ENCODE data around the gene DHDH.
"Not testable (repeated sequence)": the region's sequence is repeated elsewhere in the genome, so short reads cannot be mapped to it uniquely, and the experiment has no call there.

Gene DHDH

GRCh38 chr19:48933382-48933932, at the start of gene DHDH:
TSS of gene DHDH (plus strand) at chr19:48933699. CDS start at chr19:48933722, 23 bp downstream.
- DNase-seq (ENCODE audit: extremely low read depth in 1 of 2, low read depth in 1 of 2): peak; percentile 58 to 75

- DNase-seq (ENCODE audit: extremely low read depth in 1 of 2, low read depth in 1 of 2): no peak
These were observed 49.8 kb upstream of the DHDH start for GRCh38 chr19:48883726-48884125.

GRCh38 chr19:48887861-48888612, 45.5 kb upstream of the DHDH start:
- DNase-seq (ENCODE audit: extremely low read depth in 1 of 2, low read depth in 1 of 2): no peak

- not testable (repeated sequence) for DNase-seq (ENCODE audit: extremely low read depth in 1 of 2, low read depth in 1 of 2)
These were observed 44.0 kb upstream of the DHDH start for GRCh38 chr19:48889496-48889895.

GRCh38 chr19:48890551-48890950, 42.9 kb upstream of the DHDH start:
- DNase-seq (ENCODE audit: extremely low read depth in 1 of 2, low read depth in 1 of 2): no peak

- DNase-seq (ENCODE audit: extremely low read depth in 1 of 2, low read depth in 1 of 2): no peak
These were observed 38.3 kb upstream of the DHDH start for GRCh38 chr19:48895226-48895625.

- DNase-seq (ENCODE audit: extremely low read depth in 1 of 2, low read depth in 1 of 2): no peak
These were observed 37.2 kb upstream of the DHDH start for GRCh38 chr19:48896191-48896720.

GRCh38 chr19:48897181-48897580, 36.3 kb upstream of the DHDH start:
- DNase-seq (ENCODE audit: extremely low read depth in 1 of 2, low read depth in 1 of 2): no peak

- not testable (repeated sequence) for DNase-seq (ENCODE audit: extremely low read depth in 1 of 2, low read depth in 1 of 2)
These were observed 34.1 kb upstream of the DHDH start for GRCh38 chr19:48899386-48899749.

- peak; percentile 95 to 98 for DNase-seq (ENCODE audit: extremely low read depth in 1 of 2, low read depth in 1 of 2)
These were observed 33.6 kb upstream of the DHDH start, which contains the start of gene NUCB1 for GRCh38 chr19:48899781-48900476. TSS of gene NUCB1 (plus strand) at chr19:48900312. CDS start at chr19:48900797, 485 bp downstream.

- no peak for DNase-seq (ENCODE audit: extremely low read depth in 1 of 2, low read depth in 1 of 2)
These were observed 32.8 kb upstream of the DHDH start for GRCh38 chr19:48900477-48901406.

- DNase-seq (ENCODE audit: extremely low read depth in 1 of 2, low read depth in 1 of 2): not testable (repeated sequence)
These were observed 31.2 kb upstream of the DHDH start for GRCh38 chr19:48902291-48902690.

- not testable (repeated sequence) for DNase-seq (ENCODE audit: extremely low read depth in 1 of 2, low read depth in 1 of 2)
These were observed 29.7 kb upstream of the DHDH start for GRCh38 chr19:48903788-48904187.

- no peak for DNase-seq (ENCODE audit: extremely low read depth in 1 of 2, low read depth in 1 of 2)
These were observed 27.8 kb upstream of the DHDH start for GRCh38 chr19:48905664-48906063.

GRCh38 chr19:48906324-48906723, 27.2 kb upstream of the DHDH start:
- no peak for DNase-seq (ENCODE audit: extremely low read depth in 1 of 2, low read depth in 1 of 2)

GRCh38 chr19:48907671-48908070, 25.8 kb upstream of the DHDH start:
- no peak for DNase-seq (ENCODE audit: extremely low read depth in 1 of 2, low read depth in 1 of 2)

GRCh38 chr19:48909424-48910077, 23.9 kb upstream of the DHDH start:
- not testable (repeated sequence) for DNase-seq (ENCODE audit: extremely low read depth in 1 of 2, low read depth in 1 of 2)

GRCh38 chr19:48910803-48911202, 22.7 kb upstream of the DHDH start:
- no peak for DNase-seq (ENCODE audit: extremely low read depth in 1 of 2, low read depth in 1 of 2)

GRCh38 chr19:48913114-48913889, 20.2 kb upstream of the DHDH start:
- no peak for DNase-seq (ENCODE audit: extremely low read depth in 1 of 2, low read depth in 1 of 2)

Data from activated CD8-positive, alpha-beta memory T cell treated with anti-CD3 and anti-CD28 coated beads for 1 hour (primary cell).